Fibroblast of gingiva (primary cell): ENCODE data around the gene CAMTA1.
A peak's percentile ranks its signal among the peaks of the same experiment; 100 is the strongest.
"Not testable (repeated sequence)": the region's sequence is repeated elsewhere in the genome, so short reads cannot be mapped to it uniquely, and the experiment has no call there.

Experiments used
- DNase-seq: peaks from one replicate; pipeline ENCODE4 v3.0.0-alpha.2; 2011; ENCODE audit warnings: low read depth

CAMTA1 gene

DNA sequence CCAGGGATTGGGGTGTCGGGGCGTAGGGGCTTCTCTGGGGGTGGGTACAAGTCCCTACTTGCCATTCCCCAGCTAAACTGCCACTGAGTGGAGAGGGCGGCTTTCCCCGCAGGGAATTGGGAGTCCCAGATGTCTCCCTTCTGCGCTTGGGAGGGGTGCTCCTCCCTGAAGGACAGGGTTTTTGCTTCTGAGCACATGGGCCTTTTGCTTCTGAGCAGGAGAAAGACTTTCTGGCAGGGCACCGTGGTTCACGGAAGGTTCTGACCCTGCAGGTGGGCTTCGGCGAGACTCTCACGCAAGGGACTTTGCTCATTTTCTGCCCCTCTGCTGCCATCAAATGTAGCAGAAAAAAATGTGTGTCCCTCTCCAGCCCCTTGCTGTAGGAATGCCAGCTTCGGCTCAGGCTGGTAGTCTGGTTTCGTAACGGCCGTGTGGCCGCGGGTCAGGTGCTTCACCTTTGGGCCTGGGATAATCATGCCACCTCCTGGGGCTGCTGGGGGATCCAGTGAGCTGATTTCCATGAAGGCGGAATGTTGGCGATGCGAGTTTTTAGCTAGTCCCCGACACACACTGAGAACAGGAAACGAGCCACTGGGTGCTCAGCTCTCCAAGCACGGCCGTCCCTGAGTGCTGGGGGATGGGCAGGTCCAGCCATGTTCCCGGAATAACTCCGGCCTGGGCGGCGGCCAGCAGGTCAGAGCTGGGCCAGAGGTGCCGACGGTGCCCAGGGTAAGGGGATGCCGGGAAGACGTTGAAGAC is 364.0 kb downstream of the CAMTA1 start:
- DNase-seq, result no peak

DNA sequence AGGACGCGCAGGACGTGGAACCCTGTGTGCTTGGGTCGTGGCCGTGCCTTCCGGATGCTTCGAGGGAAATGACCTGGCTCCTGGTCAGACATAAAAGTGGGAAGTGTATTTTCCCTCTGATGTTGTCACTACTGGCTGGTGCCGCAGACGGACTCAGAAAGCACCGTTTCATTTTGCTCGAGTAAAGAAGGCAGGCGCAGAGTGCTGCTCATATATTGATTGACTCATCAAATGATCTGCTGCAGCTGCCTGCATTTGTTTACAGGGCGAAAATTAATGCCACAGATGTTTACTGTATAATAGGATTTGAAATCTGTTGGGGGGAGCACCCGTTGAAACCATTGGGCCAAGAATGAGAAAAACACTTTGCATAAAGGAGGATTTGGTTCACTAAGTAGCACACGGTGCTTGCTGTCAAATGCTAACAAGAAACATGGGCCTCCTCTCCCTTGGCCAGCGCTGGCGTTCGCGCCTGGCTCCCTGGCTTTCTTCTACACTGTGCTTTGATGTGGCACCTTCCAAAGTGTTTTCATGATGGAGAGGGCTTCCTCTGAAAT is 365.5 kb downstream of the CAMTA1 start:
- no peak for DNase-seq

DNA sequence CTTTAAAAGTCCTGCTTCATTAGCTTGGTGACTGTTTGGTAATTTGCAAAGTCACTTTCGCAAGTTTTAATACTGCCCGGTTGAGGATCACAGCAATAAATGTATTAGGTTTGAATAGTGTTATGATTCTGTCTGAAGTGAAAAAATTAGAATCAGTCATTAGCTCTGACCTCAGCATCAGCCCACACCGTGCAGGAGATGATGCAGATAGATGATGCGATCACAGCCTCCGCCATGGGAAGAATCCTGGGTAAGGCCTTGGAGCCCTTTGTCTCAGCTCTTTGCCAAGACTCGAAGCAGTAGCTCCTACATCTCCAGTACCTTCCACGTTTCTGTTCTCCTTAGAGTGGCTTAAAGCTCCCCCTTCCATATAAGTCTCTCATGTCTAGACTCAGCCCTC is 366.7 kb downstream of the CAMTA1 start:
- DNase-seq, result no peak

DNA sequence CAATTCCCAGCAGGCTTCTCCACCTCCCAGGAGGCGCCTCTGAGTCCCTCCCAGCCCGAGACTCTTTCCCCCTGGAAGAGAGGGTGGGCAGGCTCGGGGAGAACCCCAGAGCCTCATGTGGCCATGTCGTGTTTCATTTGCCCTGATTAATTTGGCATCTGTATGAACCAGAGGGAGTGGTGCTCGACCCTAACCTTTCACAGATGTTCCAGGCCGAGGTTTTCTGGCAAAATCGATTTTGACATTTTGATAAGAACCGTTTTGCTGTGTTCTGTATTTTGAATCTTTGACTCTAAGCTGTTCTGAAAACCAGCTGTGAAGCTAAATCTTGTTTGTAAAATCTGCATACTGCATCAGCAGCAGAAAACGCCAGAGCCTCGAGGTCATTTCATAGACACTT is 367.4 kb downstream of the CAMTA1 start:
- DNase-seq, result no peak

DNA sequence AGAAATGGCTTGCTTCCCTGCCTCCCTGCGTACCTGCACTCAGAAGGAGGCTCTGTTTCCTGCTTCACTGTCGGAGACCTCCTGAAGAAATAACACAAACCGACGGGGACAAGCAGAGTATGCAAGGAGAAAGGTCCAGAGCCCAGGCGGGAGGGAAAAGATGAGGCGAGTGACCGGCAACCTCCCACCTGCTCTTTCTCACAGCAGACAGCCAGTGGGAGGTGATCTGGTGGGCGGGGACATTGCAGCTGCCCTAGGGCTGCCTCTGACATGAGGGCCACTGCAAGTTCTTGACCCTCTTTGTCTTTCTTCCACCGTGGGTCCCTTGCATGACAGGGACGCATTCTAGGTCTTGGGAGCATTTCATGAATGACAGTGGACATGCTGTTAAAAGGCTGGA is 368.2 kb downstream of the CAMTA1 start:
- no peak for DNase-seq

DNA sequence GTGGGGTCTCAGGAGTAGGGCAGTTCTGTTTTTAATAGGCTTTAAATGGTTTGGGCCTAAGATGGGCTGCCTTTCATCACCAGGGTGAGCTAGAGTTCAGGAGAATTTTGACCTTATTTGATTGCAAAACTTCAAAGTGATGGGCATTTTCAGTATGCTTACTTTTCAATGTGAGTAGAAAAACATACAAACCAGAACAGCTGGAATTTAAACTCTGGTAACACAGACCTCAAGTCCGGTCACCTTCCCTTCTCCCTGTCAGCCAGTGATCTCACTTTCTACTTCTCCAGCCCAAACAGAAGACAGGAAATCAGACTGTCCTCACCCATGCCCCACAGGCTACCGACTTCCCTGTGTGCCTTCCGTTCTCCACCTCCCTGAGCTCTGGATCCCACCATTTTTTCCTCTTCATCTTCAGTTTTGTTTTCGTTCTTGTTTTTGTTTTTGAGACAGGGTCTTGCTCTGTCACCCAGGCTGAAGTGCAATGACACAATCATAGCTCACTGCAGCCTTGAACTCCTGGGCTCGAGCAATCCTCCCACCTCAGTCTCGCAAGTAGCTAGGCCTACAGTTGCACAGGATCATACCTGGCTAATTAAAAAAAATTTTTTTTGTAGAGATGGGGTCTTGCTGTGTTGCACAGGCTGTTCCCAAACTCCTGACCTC is 374.0 kb downstream of the CAMTA1 start:
- DNase-seq, result no peak

DNA sequence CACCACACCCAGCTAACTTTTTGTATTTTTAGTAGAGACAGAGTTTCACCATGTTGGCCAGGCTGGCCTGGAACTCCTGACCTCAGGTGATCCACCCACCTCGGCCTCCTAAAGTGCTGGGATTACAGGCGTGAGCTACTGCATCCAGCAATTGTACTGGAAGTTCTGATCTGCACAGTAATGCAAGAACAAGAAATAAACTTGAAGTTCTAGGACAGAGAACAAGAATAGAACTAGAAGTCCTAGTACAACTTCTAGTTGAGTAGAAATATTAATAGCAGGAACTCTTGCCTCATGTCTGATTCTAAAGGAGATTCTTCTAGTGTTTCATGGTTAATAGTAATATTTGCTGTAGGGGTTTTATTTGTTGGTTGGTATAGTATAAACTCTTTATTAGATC is 383.3 kb downstream of the CAMTA1 start:
- not testable (repeated sequence) for DNase-seq

DNA sequence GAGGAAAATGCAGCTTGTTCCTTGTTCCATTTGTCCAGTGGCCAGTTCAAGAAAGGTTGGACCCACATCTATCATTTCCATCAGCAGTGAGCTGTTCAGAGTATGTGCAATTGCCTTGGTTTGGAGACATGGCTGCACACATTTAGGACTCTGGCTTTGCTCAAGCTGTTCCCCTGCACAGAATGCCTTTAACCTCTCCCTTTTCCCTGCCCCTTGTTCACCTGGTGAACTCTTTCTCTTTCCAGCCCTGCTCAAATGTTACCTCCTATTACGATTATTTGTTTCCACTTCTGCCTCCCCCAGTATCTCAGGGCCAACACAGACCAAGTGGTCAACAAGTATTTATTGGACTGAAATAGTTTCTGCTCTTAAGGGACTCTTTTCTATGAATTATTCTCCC is 385.9 kb downstream of the CAMTA1 start:
- no peak for DNase-seq

DNA sequence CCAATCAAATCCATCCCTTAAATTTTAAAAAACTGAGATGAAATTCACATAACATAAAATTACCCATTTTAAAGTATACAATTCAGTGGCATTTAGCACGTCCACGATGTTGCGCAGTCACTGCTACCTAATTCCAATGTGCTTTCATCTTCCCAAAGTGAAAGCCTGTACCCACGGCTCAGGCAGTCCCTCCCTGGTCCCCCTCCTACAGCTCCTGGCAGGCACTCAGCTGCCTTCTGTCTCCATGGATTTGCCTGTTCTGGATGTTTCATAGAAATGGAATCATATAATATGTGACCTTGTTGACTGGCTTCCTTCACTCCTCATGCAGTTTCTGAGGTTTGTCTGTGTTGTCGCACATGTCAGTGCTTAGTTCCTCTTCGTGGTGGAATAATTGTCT is 386.3 kb downstream of the CAMTA1 start:
- no peak for DNase-seq

DNA sequence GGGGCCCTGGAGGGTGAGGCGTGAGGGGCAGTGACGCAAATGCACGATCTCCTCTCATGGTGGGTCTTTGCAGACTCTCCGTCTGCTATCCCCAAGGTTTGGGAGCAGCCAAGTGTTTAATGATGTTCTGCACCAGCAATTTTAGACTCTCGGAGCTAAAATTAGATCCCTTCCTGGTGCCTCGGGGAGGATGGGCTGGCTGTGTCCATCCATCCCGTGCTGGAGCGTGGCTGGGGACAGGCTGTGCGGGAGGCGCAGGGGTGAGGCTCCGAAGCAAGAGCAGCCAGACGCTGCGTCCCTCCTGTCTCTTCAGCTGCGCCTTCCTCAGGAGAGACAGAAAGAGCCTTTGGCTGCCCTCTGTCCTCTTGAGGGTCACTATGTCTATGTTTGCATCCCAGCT is 387.6 kb downstream of the CAMTA1 start:
- DNase-seq, result no peak

DNA sequence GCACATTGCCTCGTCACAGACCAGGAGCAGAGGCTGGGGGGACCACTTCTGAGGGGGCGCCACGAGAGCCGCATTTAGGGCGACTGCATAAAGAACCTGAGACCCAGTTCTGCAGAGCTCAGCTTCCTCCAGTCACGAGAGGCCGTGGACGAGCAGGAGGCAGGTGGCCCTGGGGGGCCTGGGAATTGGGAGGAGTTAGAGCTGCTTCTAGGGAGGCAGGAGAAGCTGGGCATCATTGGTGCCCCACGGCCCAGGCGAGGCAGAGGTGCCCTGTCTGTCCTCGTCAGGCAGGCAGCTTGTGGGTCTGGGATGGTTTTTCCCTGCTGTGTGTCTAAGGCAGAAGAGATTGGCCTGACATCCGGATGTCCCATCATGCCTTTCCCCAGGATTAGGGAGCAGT is 389.3 kb downstream of the CAMTA1 start:
- DNase-seq, result no peak

DNA sequence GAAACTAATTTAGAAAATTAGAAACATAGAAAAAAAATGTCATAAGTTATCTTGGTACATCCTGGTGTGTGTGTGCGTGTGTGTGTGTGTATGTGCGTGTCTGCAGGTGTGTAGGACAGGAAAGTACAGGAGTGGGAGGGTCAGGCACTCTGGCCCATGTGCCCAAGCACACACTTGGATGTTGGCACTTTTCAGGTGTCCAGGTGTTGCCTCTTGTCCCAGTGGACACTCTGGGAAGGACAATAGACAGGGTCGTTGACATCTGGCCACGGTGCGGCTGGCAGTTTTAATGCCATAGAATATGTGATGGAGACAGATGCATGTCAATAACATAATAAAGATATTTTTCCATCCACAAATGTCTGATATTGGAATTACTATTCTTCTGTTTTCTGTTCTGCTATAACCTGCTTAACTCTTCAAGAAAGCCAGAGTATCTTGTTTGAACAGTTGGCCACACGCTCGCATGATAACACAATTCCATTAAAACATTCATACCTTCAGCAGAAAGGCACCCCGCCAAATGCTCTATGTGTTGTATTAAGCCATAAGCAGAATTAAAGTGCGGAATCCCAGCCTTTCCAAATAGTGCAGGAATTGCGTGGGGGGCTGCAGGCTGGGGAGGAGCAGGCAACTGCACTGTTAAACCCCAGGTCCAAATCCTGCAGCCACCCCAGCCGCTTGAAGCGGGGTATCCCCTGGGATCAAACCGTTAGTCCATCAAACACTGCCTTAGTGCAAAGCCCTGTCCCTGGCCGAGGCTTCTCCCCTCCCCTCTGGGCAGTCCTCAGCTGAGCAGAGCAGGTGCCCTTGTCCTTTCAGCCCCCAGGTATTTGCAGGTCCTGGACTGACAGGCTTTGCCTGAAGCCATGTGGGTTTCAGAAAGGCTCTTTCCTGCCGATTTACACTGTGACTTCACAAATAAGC is 390.0 kb downstream of the CAMTA1 start:
- DNase-seq, result no peak

DNA sequence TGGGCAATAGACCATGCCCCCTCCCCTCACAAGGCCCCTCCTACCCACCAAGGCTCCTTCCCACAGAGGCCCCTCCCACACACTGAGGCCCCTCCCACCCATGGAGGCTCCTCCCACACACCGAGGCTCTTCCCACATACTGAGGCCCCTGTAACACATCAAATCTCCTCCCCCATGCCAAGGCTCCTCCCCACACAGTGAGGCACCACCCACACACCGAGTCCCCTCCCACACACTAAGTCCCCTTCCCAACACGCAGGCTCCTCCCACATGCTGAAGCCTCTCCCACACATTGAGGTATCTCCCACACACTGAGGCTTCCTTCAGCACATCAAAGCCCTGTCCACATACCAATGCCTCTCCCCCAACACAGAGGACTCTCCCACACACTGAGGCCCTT is 391.8 kb downstream of the CAMTA1 start:
- DNase-seq, result no peak

DNA sequence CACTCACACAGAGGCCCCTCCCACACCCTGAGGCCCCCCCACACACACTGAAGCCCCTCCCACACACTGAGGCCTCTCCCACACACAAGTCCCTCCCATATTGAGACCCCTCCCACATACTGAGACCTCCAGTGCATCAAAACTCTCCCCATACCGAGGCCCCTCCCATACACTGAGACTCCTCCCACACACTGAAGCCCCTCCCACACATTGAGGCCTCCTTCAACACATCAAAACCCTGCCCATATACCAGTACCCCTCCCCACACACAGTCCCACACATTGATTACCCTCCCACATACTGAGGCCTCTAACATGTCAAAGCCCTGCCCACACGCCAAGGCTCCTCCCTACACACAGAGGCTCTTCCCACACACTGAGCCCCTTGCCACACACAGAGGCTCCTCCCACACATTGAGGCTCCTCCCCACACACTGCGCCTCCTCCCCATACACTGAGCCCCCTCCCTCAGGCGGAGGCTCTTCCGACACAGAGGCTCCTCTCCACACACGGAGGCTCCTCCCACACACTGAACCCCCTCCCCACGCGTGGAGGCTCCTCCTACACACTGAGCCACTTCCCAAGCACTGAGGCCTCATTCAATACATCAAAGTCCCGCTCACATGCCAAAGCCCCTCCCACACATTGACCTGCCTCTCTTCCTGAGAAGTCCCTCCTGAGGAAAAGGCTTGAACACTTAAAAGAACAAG is 392.3 kb downstream of the CAMTA1 start:
- DNase-seq, result no peak

DNA sequence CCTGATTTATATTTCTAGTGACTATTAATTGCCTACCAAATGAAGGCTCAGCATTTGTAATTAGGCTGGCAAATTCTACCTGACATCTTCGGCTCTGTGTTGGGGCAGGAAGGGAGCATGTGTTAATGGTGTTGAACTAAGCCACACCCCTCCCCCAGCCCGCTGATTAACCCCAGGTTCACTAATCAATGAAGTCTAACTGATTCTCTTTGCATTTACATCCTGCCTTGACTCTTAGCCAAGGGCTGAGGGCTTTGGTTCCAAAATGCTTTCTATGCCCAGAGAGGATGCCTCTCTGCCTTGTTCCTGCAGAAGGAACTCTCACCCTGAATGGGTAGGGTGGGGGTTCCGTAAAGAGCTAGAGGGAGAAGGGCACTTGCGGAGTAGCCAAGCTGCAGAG is 393.1 kb downstream of the CAMTA1 start:
- no peak for DNase-seq

DNA sequence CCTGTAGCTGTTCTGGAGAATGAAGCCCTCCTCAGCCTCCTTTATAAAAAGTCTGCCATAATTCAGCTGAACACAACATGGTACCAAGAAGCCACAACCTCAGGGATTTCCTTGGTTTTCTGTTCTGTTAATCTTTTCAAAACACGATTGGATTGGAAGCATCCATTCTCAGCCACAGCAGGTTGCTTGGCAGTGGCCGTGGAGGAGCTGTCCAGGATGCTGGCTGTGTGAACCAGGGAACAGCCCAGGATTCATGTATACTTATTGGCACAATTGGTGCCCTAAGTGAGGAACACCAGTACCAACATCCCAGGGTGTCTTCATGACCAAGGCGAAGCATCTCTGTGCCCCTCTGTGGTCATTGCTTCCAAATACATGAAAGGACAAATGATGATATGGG is 393.5 kb downstream of the CAMTA1 start:
- DNase-seq, result no peak

DNA sequence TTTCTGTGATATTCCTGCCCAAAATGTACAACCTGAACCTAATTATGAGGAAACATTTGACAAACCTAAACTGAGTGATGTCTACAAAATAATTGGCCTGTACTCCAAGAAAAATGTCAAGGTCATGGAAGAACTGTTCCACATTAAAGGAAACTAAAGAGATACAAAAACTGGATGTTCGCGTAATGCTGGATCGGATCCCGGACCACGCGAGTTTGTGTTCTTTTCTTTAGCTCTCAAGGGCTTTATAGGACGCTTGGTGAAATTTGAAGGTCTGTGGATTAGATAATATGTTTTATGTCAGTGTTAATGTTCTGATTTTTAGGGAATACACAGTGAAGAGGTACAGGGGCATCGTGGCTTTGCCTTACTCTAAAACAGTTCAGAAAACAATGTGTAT is 400.5 kb downstream of the CAMTA1 start:
- DNase-seq, result no peak

DNA sequence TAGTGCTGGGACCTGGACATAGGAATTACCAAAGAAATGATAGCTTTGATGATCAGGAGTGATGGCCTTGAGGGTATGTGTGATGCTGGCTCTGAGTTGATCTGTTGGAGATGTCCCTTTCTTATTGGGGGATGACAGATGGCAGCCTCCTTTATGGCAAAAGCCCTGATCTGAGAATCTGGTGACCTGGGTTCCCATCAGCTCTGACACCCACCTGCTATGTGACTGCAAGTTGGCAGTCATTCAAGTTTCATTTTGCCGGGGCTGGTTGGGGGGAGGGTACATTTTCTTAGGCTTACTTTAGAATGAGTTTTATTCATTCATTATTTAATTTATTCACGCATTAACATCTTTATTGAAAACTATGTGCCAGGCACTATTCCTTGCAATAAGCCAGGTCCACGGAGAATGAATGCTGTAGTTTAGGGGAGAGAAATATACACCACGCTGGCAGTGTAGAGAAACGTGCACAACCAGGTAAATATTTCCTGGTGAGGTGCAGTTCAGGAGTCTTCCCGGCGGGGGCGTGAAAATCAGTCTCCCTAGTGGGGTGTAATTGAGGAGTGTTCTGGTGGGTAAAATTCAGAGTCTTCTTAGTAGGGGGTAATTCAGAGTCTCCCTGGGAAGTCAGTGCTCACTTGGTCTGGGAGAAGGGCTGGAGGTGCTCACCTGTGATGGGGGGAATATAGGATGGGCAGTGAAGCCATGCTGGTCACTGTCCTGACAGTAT is 401.3 kb downstream of the CAMTA1 start:
- no peak for DNase-seq

DNA sequence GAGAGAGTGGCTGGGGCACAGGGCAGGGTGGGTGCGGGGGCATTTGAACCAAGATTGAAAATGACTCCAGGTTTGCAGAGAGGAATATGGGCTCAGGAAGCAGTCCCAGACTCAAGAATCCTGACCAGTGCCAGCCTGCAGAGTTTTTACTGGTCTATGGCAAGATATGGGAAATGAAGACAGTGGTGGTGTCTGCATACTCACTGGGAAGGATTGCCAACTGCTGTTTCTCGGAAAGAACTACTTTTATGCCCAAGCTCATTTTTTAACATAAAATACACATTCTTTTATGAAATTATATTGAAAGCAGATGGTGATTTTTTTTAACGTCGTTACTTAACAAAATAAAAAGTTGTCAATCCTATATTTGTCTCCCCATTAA is 401.8 kb downstream of the CAMTA1 start:
- DNase-seq, result peak; percentile 54

DNA sequence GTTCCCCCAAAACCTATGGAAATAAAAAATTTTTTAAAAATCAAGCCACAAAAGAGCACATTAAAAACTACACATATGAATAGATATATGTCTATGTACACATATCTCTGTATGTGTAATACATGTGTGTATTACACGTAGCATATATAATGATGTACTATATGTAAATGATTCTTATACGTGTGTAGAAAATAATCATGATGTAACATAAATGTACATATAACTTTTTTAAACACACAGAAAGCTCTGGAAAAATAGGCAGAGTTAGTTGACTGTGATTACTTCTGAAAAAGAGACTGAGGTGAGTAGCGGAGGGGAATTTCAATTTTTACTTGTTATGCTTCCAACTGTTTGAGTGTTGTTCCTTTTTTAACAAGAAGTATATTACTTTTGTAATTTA is 405.0 kb downstream of the CAMTA1 start:
- no peak for DNase-seq

DNA sequence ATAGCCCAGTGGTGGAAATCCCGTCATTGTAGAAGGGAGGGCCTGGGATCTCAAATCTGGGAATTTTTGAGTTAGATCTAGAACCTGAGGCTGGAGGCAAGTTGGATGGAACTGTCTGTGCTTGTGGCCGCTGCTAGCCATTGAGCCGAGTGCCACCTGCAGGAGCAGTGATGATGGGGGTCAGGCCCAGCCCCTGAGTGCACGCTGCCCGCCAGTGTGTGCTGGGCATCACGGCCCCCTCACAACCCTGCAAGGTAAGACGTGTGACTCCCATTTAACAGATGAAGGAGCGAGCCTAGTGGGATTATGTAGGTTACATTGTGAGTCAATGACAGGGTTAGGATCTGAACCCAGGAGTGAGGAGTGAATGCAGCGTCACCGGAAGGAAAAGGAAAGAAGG is 407.2 kb downstream of the CAMTA1 start:
- DNase-seq, result no peak
